BE2C (cell line): ENCODE results near the gene HIVEP2.
"Not testable (repeated sequence)": the region's sequence is repeated elsewhere in the genome, so short reads cannot be mapped to it uniquely, and the experiment has no call there.

Source experiments
- DNase-seq: peaks from one replicate; pipeline ENCODE4 v3.0.0-alpha.2; 2020
- H3K27me3 ChIP-seq: fragments of 250-450 bp; sonication (Bioruptor Pico); 2 replicates; pipeline ENCODE4 v1.5.1; 2020; ENCODE audit warnings: mild to moderate bottlenecking
- H3K36me3 ChIP-seq: fragments of 250-450 bp; sonication (Bioruptor Pico); 2 replicates; pipeline ENCODE4 v1.5.1; 2020; ENCODE audit warnings: mild to moderate bottlenecking
- H3K4me1 ChIP-seq: fragments of 250-450 bp; sonication (Bioruptor Pico); 2 replicates; pipeline ENCODE4 v1.5.1; 2020
- H3K4me3 ChIP-seq: 2 replicates; pipeline ENCODE4 v1.5.1; 2011; ENCODE audit warnings: low read depth, low read length
- H3K9me3 ChIP-seq: fragments of 250-450 bp; sonication (Bioruptor Pico); 2 replicates; pipeline ENCODE4 v1.5.1; 2020
- CTCF ChIP-seq: IDR thresholded peaks from 2 replicates; pipeline ENCODE4 v1.5.1; 2012; ENCODE audit warnings: mild to moderate bottlenecking, low read depth, low read length

Gene HIVEP2

GRCh38 chr6:142975365-142975764, 30.4 kb upstream of the HIVEP2 start:
- Histone ChIP-seq H3K4me1 (no peaks in the 10 kb centered on the region), H3K9me3 (no peaks in the 10 kb centered on the region), H3K36me3 (no peaks in the 10 kb centered on the region), H3K27me3 (no peaks in the 10 kb centered on the region), H3K4me3 (no peak overlapping the region)
- no peak for TF ChIP-seq CTCF
- no peak for DNase-seq

- not testable (repeated sequence) for H3K4me3 ChIP-seq, H3K27me3 ChIP-seq, H3K36me3 ChIP-seq, H3K4me1 ChIP-seq, DNase-seq, H3K9me3 ChIP-seq
Measured at GRCh38 chr6:142970941-142971340, 26.0 kb upstream of the HIVEP2 start.

- TF ChIP-seq CTCF: no peak
- Histone ChIP-seq H3K27me3 (no peaks in the 10 kb centered on the region), H3K4me3 (no peak overlapping the region), H3K36me3 (no peaks in the 10 kb centered on the region), H3K9me3 (no peaks in the 10 kb centered on the region), H3K4me1 (no peaks in the 10 kb centered on the region)
- DNase-seq: no peak
Measured at GRCh38 chr6:142968601-142969000, 23.6 kb upstream of the HIVEP2 start.

- no peak for TF ChIP-seq CTCF
- no peaks in the 10 kb centered on the region for H3K36me3 ChIP-seq
Measured at GRCh38 chr6:142966294-142966693, 21.3 kb upstream of the HIVEP2 start.

GRCh38 chr6:142965164-142965563, 20.2 kb upstream of the HIVEP2 start:
- no peak for DNase-seq
- no peak overlapping the region for H3K4me3 ChIP-seq
- no peak for TF ChIP-seq CTCF
- no peaks in the 10 kb centered on the region for H3K4me1 ChIP-seq
- H3K36me3 ChIP-seq: no peaks in the 10 kb centered on the region
- no peaks in the 10 kb centered on the region for H3K9me3 ChIP-seq
- H3K27me3 ChIP-seq: no peaks in the 10 kb centered on the region

More at GRCh38 chr6:142966294-142966693, 21.3 kb upstream of the HIVEP2 start:
- H3K27me3 ChIP-seq: no peaks in the 10 kb centered on the region
- H3K9me3 ChIP-seq: no peaks in the 10 kb centered on the region
- H3K4me3 ChIP-seq: no peak overlapping the region
- no peaks in the 10 kb centered on the region for H3K4me1 ChIP-seq
- no peak for DNase-seq

GRCh38 chr6:142960098-142960497, 15.1 kb upstream of the HIVEP2 start:
- TF ChIP-seq CTCF: no peak
- Histone ChIP-seq H3K9me3 (no peaks in the 10 kb centered on the region), H3K36me3 (no peaks in the 10 kb centered on the region), H3K4me1 (no peaks in the 10 kb centered on the region), H3K27me3 (no peaks in the 10 kb centered on the region), H3K4me3 (no peak overlapping the region)
- DNase-seq: no peak

- no peaks in the 10 kb centered on the region for H3K27me3 ChIP-seq
- H3K4me3 ChIP-seq: no peak overlapping the region
- TF ChIP-seq CTCF: no peak
- no peaks in the 10 kb centered on the region for H3K36me3 ChIP-seq
- H3K9me3 ChIP-seq: no peaks in the 10 kb centered on the region
- DNase-seq: no peak
- H3K4me1 ChIP-seq: no peaks in the 10 kb centered on the region
Measured at GRCh38 chr6:142958343-142958742, 13.4 kb upstream of the HIVEP2 start.
